8988T (cell line): ENCODE results near the gene POLR2F.

Experiments
- DNase-seq: peaks from one replicate; pipeline ENCODE4 v3.0.0; 2011

The POLR2F gene

GRCh38 chr22:37953437-37954179 lies at the start of gene POLR2F, which contains the start of gene C22orf23:
Gene POLR2F (plus strand): TSS chr22:37953699. CDS start chr22:37953788, 89 bp downstream.
Gene C22orf23 (minus strand): TSS chr22:37953601. CDS start chr22:37953149, 452 bp downstream.
- DNase-seq: peak; percentile 64

GRCh38 chr22:37904572-37905533 lies 48.6 kb upstream of the POLR2F start:
- peak; percentile 55 for DNase-seq

- DNase-seq: peak; percentile 67
These were observed 47.8 kb upstream of the POLR2F start, which contains the start of gene MICALL1 for GRCh38 chr22:37905534-37906363. Gene MICALL1 (plus strand): TSS chr22:37906297. CDS start chr22:37906423, 126 bp downstream.

GRCh38 chr22:37906364-37907008 lies 47.0 kb upstream of the POLR2F start:
- DNase-seq: no peak

GRCh38 chr22:37907036-37907954 lies 46.2 kb upstream of the POLR2F start:
- no peak for DNase-seq

- no peak for DNase-seq
These were observed 43.7 kb upstream of the POLR2F start for GRCh38 chr22:37909766-37910165.

GRCh38 chr22:37910890-37911672 lies 42.4 kb upstream of the POLR2F start:
- DNase-seq: no peak

- no peak for DNase-seq
These were observed 41.8 kb upstream of the POLR2F start for GRCh38 chr22:37911697-37912096.

GRCh38 chr22:37912171-37912570 lies 41.3 kb upstream of the POLR2F start:
- no peak for DNase-seq

GRCh38 chr22:37913233-37913721 lies 40.2 kb upstream of the POLR2F start:
- no peak for DNase-seq

GRCh38 chr22:37916311-37916710 lies 37.2 kb upstream of the POLR2F start:
- DNase-seq: no peak

GRCh38 chr22:37917874-37918548 lies 35.5 kb upstream of the POLR2F start:
- no peak for DNase-seq

- no peak for DNase-seq
These were observed 34.8 kb upstream of the POLR2F start for GRCh38 chr22:37918580-37919270.

- DNase-seq: no peak
These were observed 33.4 kb upstream of the POLR2F start for GRCh38 chr22:37920126-37920525.

GRCh38 chr22:37922191-37922590 lies 31.3 kb upstream of the POLR2F start:
- DNase-seq: peak; percentile 50

GRCh38 chr22:37923927-37924326 lies 29.6 kb upstream of the POLR2F start:
- DNase-seq: no peak

- DNase-seq: no peak
These were observed 29.0 kb upstream of the POLR2F start for GRCh38 chr22:37924386-37925065.

- no peak for DNase-seq
These were observed 28.2 kb upstream of the POLR2F start for GRCh38 chr22:37925330-37925729.
